ENCODE results near the gene NPR2.

NPR2 gene

DNA sequence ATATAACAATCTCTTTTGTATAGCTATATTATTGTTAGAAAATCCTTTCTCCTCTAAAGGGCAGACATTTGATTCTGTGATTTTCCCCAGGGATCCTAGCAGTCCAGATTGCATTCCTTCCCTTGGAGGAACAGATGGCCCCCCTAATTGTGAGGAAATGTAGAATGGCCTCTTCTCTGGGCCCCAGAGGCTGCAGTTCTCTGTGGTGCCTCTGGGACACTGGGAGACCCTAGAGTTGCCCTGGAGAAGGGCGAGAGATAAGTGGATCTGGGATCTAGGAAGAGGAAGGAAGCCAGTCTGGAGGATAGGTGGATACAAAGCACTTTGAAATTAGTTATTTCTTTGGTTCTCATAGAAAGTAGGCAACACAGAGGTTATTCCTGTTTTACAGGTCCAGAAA is 25.3 kb downstream of the NPR2 start:
- Histone ChIP-seq H3K4me3 (ENCODE audit: insufficient read depth in 1 of 2, low read depth in 1 of 2, low read length in 2 of 2) (no peak overlapping the region), H4K91ac (ENCODE audit: low read length) (no peak overlapping the region), H2BK15ac (ENCODE audit: low read depth, poor library complexity, severe bottlenecking) (no peak overlapping the region), H3K14ac (ENCODE audit: low read length in 2 of 2) (no peak overlapping the region), H2AFZ (ENCODE audit: low read depth, low read length) (no peak overlapping the region), H3K27ac (ENCODE audit: low read length, poor library complexity, severe bottlenecking) (no peak overlapping the region), H3K4ac (ENCODE audit: low read depth in 1 of 2, low read length in 2 of 2) (no peak overlapping the region), H3K79me1 (replicated peaks; ENCODE audit: low read length, poor library complexity, severe bottlenecking) (peaks cover 9% of the 10 kb centered on the region), H3K9me3 (ENCODE audit: control insufficient read depth, low read length) (no peaks in the 10 kb centered on the region), H2BK5ac (ENCODE audit: low read depth, low read length, poor library complexity, severe bottlenecking) (no peak overlapping the region), H3K36me3 (ENCODE audit: control insufficient read depth in 1 of 2, insufficient read depth in 2 of 2, low read depth in 1 of 2, low read length in 2 of 2) (no peaks in the 10 kb centered on the region), H3K4me1 (ENCODE audit: control insufficient read depth, insufficient read depth, low read depth, low read length) (peaks cover 9% of the 10 kb centered on the region), H3K18ac (ENCODE audit: low read depth in 1 of 2, low read length in 2 of 2) (no peak overlapping the region), H2BK120ac (ENCODE audit: low read depth, low read length) (no peak overlapping the region), H2AK5ac (ENCODE audit: low read length, severe bottlenecking) (no peak overlapping the region), H3K23ac (ENCODE audit: low read length in 2 of 2) (no peak overlapping the region), H3K4me2 (ENCODE audit: low read length, poor library complexity, severe bottlenecking) (no peak overlapping the region), H4K8ac (ENCODE audit: low read length) (no peak overlapping the region), H2BK12ac (ENCODE audit: low read length in 2 of 2) (no peak overlapping the region), H3K9ac (ENCODE audit: low read length) (no peak overlapping the region), H3K27me3 (ENCODE audit: control insufficient read depth in 1 of 2, insufficient read depth in 1 of 2, low read length in 2 of 2) (peaks cover 0 to 18% of the 10 kb centered on the region in 2 experiments)
- DNase-seq: peak; percentile 47
- WGBS: 57% methylated on average over 1 of the region's 1 CpG

GRCh38 chr9:35818341-35818740 is 26.9 kb downstream of the NPR2 start:
- H3K14ac ChIP-seq (ENCODE audit: low read length in 2 of 2): no peak overlapping the region
- no peak overlapping the region for H3K4ac ChIP-seq (ENCODE audit: low read depth in 1 of 2, low read length in 2 of 2)
- no peak overlapping the region for H2AFZ ChIP-seq (ENCODE audit: low read depth, low read length)
- no peak overlapping the region for H4K91ac ChIP-seq (ENCODE audit: low read length)
- no peaks in the 10 kb centered on the region for H3K9me3 ChIP-seq (ENCODE audit: control insufficient read depth, low read length)
- H3K36me3 ChIP-seq (ENCODE audit: control insufficient read depth in 1 of 2, insufficient read depth in 2 of 2, low read depth in 1 of 2, low read length in 2 of 2): no peaks in the 10 kb centered on the region
- no peak overlapping the region for H2BK120ac ChIP-seq (ENCODE audit: low read depth, low read length)
- 79% methylated on average over 3 of the region's 3 CpGs for WGBS
- no peak overlapping the region for H2BK5ac ChIP-seq (ENCODE audit: low read depth, low read length, poor library complexity, severe bottlenecking)
- H2AK5ac ChIP-seq (ENCODE audit: low read length, severe bottlenecking): no peak overlapping the region
- H2BK12ac ChIP-seq (ENCODE audit: low read length in 2 of 2): no peak overlapping the region
- H3K23ac ChIP-seq (ENCODE audit: low read length in 2 of 2): no peak overlapping the region
- peaks cover 0 to 18% of the 10 kb centered on the region in 2 experiments for H3K27me3 ChIP-seq (ENCODE audit: control insufficient read depth in 1 of 2, insufficient read depth in 1 of 2, low read length in 2 of 2)
- H3K4me2 ChIP-seq (ENCODE audit: low read length, poor library complexity, severe bottlenecking): no peak overlapping the region
- no peak overlapping the region for H3K4me3 ChIP-seq (ENCODE audit: insufficient read depth in 1 of 2, low read depth in 1 of 2, low read length in 2 of 2)
- no peak overlapping the region for H2BK15ac ChIP-seq (ENCODE audit: low read depth, poor library complexity, severe bottlenecking)
- peaks cover 4% of the 10 kb centered on the region for H3K4me1 ChIP-seq (ENCODE audit: control insufficient read depth, insufficient read depth, low read depth, low read length)
- H3K79me1 ChIP-seq (replicated peaks; ENCODE audit: low read length, poor library complexity, severe bottlenecking): peaks cover 5% of the 10 kb centered on the region
- no peak overlapping the region for H3K27ac ChIP-seq (ENCODE audit: low read length, poor library complexity, severe bottlenecking)
- no peak overlapping the region for H4K8ac ChIP-seq (ENCODE audit: low read length)
- no peak overlapping the region for H3K18ac ChIP-seq (ENCODE audit: low read depth in 1 of 2, low read length in 2 of 2)
- H3K9ac ChIP-seq (ENCODE audit: low read length): no peak overlapping the region
- no peak for DNase-seq

DNA sequence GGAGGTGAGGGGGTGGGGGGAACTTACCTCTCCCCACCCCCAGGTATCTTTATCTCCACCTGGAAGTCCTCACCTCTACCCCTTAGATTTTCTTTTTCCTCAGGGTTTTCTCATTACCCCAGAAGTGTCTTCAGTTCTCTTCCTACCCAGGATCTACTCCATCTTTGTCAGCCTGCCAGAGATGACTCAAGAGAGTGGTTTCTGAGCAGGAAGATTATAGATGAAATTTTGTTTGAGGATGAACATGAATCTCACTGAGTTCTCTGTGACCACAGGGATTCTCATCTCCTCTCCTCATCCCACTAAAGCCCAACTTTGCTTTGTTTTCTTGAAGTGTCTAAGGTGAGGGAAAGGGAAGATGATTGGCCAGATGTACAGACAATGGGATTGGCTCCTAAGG is 28.7 kb downstream of the NPR2 start:
- Histone ChIP-seq H3K9me3 (ENCODE audit: control insufficient read depth, low read length) (no peaks in the 10 kb centered on the region), H3K79me1 (replicated peaks; ENCODE audit: low read length, poor library complexity, severe bottlenecking) (no peaks in the 10 kb centered on the region), H3K27me3 (ENCODE audit: control insufficient read depth in 1 of 2, insufficient read depth in 1 of 2, low read length in 2 of 2) (peaks cover 0 to 18% of the 10 kb centered on the region in 2 experiments), H4K91ac (ENCODE audit: low read length) (no peak overlapping the region), H3K9ac (ENCODE audit: low read length) (peak overlapping the region; percentile 28), H3K36me3 (ENCODE audit: control insufficient read depth in 1 of 2, insufficient read depth in 2 of 2, low read depth in 1 of 2, low read length in 2 of 2) (no peaks in the 10 kb centered on the region), H3K18ac (ENCODE audit: low read depth in 1 of 2, low read length in 2 of 2) (no peak overlapping the region), H2BK15ac (ENCODE audit: low read depth, poor library complexity, severe bottlenecking) (no peak overlapping the region), H4K8ac (ENCODE audit: low read length) (no peak overlapping the region), H2AK5ac (ENCODE audit: low read length, severe bottlenecking) (no peak overlapping the region), H2BK5ac (ENCODE audit: low read depth, low read length, poor library complexity, severe bottlenecking) (no peak overlapping the region), H3K14ac (ENCODE audit: low read length in 2 of 2) (no peak overlapping the region), H3K4me1 (ENCODE audit: control insufficient read depth, insufficient read depth, low read depth, low read length) (no peaks in the 10 kb centered on the region), H3K23ac (ENCODE audit: low read length in 2 of 2) (no peak overlapping the region), H2BK12ac (ENCODE audit: low read length in 2 of 2) (no peak overlapping the region), H2BK120ac (ENCODE audit: low read depth, low read length) (no peak overlapping the region), H3K4me2 (ENCODE audit: low read length, poor library complexity, severe bottlenecking) (no peak overlapping the region), H2AFZ (ENCODE audit: low read depth, low read length) (no peak overlapping the region), H3K27ac (ENCODE audit: low read length, poor library complexity, severe bottlenecking) (no peak overlapping the region), H3K4ac (ENCODE audit: low read depth in 1 of 2, low read length in 2 of 2) (no peak overlapping the region), H3K4me3 (ENCODE audit: insufficient read depth in 1 of 2, low read depth in 1 of 2, low read length in 2 of 2) (no peak overlapping the region)
- DNase-seq: no peak

GRCh38 chr9:35822926-35823325 is 31.5 kb downstream of the NPR2 start:
- Histone ChIP-seq H4K91ac (ENCODE audit: low read length) (no peak overlapping the region), H3K27ac (ENCODE audit: low read length, poor library complexity, severe bottlenecking) (no peak overlapping the region), H3K27me3 (ENCODE audit: control insufficient read depth in 1 of 2, insufficient read depth in 1 of 2, low read length in 2 of 2) (peaks cover 0 to 6% of the 10 kb centered on the region in 2 experiments), H3K23ac (ENCODE audit: low read length in 2 of 2) (no peak overlapping the region), H3K4ac (ENCODE audit: low read depth in 1 of 2, low read length in 2 of 2) (no peak overlapping the region), H3K9me3 (ENCODE audit: control insufficient read depth, low read length) (no peaks in the 10 kb centered on the region), H2BK12ac (ENCODE audit: low read length in 2 of 2) (no peak overlapping the region), H2AK5ac (ENCODE audit: low read length, severe bottlenecking) (no peak overlapping the region), H3K79me1 (replicated peaks; ENCODE audit: low read length, poor library complexity, severe bottlenecking) (no peaks in the 10 kb centered on the region), H3K18ac (ENCODE audit: low read depth in 1 of 2, low read length in 2 of 2) (no peak overlapping the region), H3K36me3 (ENCODE audit: control insufficient read depth in 1 of 2, insufficient read depth in 2 of 2, low read depth in 1 of 2, low read length in 2 of 2) (no peaks in the 10 kb centered on the region), H4K8ac (ENCODE audit: low read length) (no peak overlapping the region), H3K4me1 (ENCODE audit: control insufficient read depth, insufficient read depth, low read depth, low read length) (peaks cover 2% of the 10 kb centered on the region), H2AFZ (ENCODE audit: low read depth, low read length) (no peak overlapping the region), H2BK120ac (ENCODE audit: low read depth, low read length) (no peak overlapping the region), H3K14ac (ENCODE audit: low read length in 2 of 2) (no peak overlapping the region), H3K4me2 (ENCODE audit: low read length, poor library complexity, severe bottlenecking) (no peak overlapping the region), H2BK15ac (ENCODE audit: low read depth, poor library complexity, severe bottlenecking) (no peak overlapping the region), H3K4me3 (ENCODE audit: insufficient read depth in 1 of 2, low read depth in 1 of 2, low read length in 2 of 2) (no peak overlapping the region), H3K9ac (ENCODE audit: low read length) (no peak overlapping the region), H2BK5ac (ENCODE audit: low read depth, low read length, poor library complexity, severe bottlenecking) (no peak overlapping the region)
- DNase-seq: no peak
